ENCODE data around the gene RIOK3.
"Not testable (repeated sequence)": the region's sequence is repeated elsewhere in the genome, so short reads cannot be mapped to it uniquely, and the experiment has no call there.

Gene RIOK3

GRCh38 chr18:23452728-23453679, at the start of gene RIOK3:
TSS of gene RIOK3 (plus strand) at chr18:23453287. CDS start at chr18:23453440, 153 bp downstream.
- DNase-seq: peak; percentile 95

GRCh38 chr18:23403310-23403709, 49.8 kb upstream of the RIOK3 start:
- DNase-seq: no peak

- no peak for DNase-seq
Measured at GRCh38 chr18:23405636-23406035, 47.5 kb upstream of the RIOK3 start.

- DNase-seq: no peak
Measured at GRCh38 chr18:23406271-23406787, 46.8 kb upstream of the RIOK3 start.

GRCh38 chr18:23412351-23412964, 40.6 kb upstream of the RIOK3 start:
- no peak for DNase-seq

GRCh38 chr18:23415515-23415914, 37.6 kb upstream of the RIOK3 start:
- DNase-seq: no peak

GRCh38 chr18:23416298-23416697, 36.8 kb upstream of the RIOK3 start:
- no peak for DNase-seq

- DNase-seq: no peak
Measured at GRCh38 chr18:23421277-23421676, 31.8 kb upstream of the RIOK3 start.

- peak; percentile 14 for DNase-seq
Measured at GRCh38 chr18:23422751-23423418, 30.2 kb upstream of the RIOK3 start.

GRCh38 chr18:23424616-23425015, 28.5 kb upstream of the RIOK3 start:
- no peak for DNase-seq

- DNase-seq: no peak
Measured at GRCh38 chr18:23428821-23429220, 24.3 kb upstream of the RIOK3 start.

- not testable (repeated sequence) for DNase-seq
Measured at GRCh38 chr18:23429538-23429937, 23.5 kb upstream of the RIOK3 start.

GRCh38 chr18:23433360-23433759, 19.7 kb upstream of the RIOK3 start:
- DNase-seq: no peak

- peak; percentile 89 for DNase-seq
Measured at GRCh38 chr18:23437357-23438045, 15.6 kb upstream of the RIOK3 start.

GRCh38 chr18:23438046-23438377, 15.1 kb upstream of the RIOK3 start:
- DNase-seq: no peak

GRCh38 chr18:23438608-23439366, 14.3 kb upstream of the RIOK3 start:
- DNase-seq: no peak

GRCh38 chr18:23440131-23440530, 13.0 kb upstream of the RIOK3 start:
- DNase-seq: no peak

GRCh38 chr18:23442958-23443357, 10.1 kb upstream of the RIOK3 start:
- no peak for DNase-seq

- DNase-seq: no peak
Measured at GRCh38 chr18:23448291-23448690, 4.8 kb upstream of the RIOK3 start.

GRCh38 chr18:23450022-23450421, 3.1 kb upstream of the RIOK3 start:
- DNase-seq: no peak

- no peak for DNase-seq
Measured at GRCh38 chr18:23451011-23451410, 2.1 kb upstream of the RIOK3 start.

- DNase-seq: no peak
Measured at GRCh38 chr18:23451491-23451890, 1.6 kb upstream of the RIOK3 start.
